HG02970 (cell line): ENCODE data around the gene PNCK.

ENCODE experiments used
- ATAC-seq: cut with Tn5 transposase; IDR thresholded peaks from one replicate; pipeline ENCODE4 v1.9.1; 2021; ENCODE audit warnings: mild to moderate bottlenecking, moderate library complexity, moderate number of reproducible peaks; ENCODE audit not compliant: unreplicated experiment, low FRiP score

The PNCK gene

GRCh38 chrX:153643431-153644351 is 29.9 kb downstream of the PNCK start:
- ATAC-seq, result no peak

- ATAC-seq, result no peak
These were observed 30.8 kb downstream of the PNCK start for GRCh38 chrX:153642655-153643430.

- ATAC-seq, result no peak
These were observed 31.5 kb downstream of the PNCK start for GRCh38 chrX:153642051-153642654.

GRCh38 chrX:153641627-153642026 is 32.0 kb downstream of the PNCK start:
- ATAC-seq, result no peak

GRCh38 chrX:153640736-153641575 is 32.7 kb downstream of the PNCK start:
- ATAC-seq, result no peak

GRCh38 chrX:153640045-153640686 is 33.4 kb downstream of the PNCK start:
- no peak for ATAC-seq

- no peak for ATAC-seq
These were observed 34.2 kb downstream of the PNCK start for GRCh38 chrX:153639177-153640044.

GRCh38 chrX:153638436-153639176 is 35.0 kb downstream of the PNCK start:
- no peak for ATAC-seq

GRCh38 chrX:153638041-153638371 is 35.6 kb downstream of the PNCK start:
- no peak for ATAC-seq

GRCh38 chrX:153637121-153638040 is 36.2 kb downstream of the PNCK start:
- ATAC-seq, result no peak

GRCh38 chrX:153636716-153637115 is 36.9 kb downstream of the PNCK start:
- ATAC-seq, result no peak

GRCh38 chrX:153635788-153636668 is 37.6 kb downstream of the PNCK start:
- ATAC-seq, result no peak

- ATAC-seq, result no peak
These were observed 38.2 kb downstream of the PNCK start for GRCh38 chrX:153635388-153635787.

- ATAC-seq, result no peak
These were observed 38.8 kb downstream of the PNCK start for GRCh38 chrX:153634832-153635231.

GRCh38 chrX:153634236-153634635 is 39.4 kb downstream of the PNCK start:
- no peak for ATAC-seq

- no peak for ATAC-seq
These were observed 39.9 kb downstream of the PNCK start for GRCh38 chrX:153633607-153634180.
